H9 (cell line): ENCODE measurements around the gene F5. TPM values are rescaled to one million over a fixed set of nuclear protein-coding genes. Genes with fewer than 3 reads are reported as not detected.

Experiments
- DNase-seq: peaks from one replicate; pipeline ENCODE4 v3.0.0-alpha.2; 2017
- H2AFZ ChIP-seq: one replicate; pipeline ENCODE4 v1.6.1; 2013; ENCODE audit warnings: mild to moderate bottlenecking, low read length, control low read depth, moderate library complexity
- H2AK5ac ChIP-seq: 2 replicates; pipeline ENCODE4 v1.6.1; 2013; ENCODE audit warnings: low read length, control low read depth, mixed read lengths; ENCODE audit not compliant: insufficient read length
- H2BK120ac ChIP-seq: one replicate; pipeline ENCODE4 v1.6.1; 2013; ENCODE audit warnings: low read depth, mild to moderate bottlenecking, low read length, control low read depth, inconsistent platforms; ENCODE audit not compliant: poor library complexity, severe bottlenecking
- H2BK12ac ChIP-seq: 2 replicates; pipeline ENCODE4 v1.6.1; 2013; ENCODE audit warnings: low read length, control low read depth, mixed read lengths, low read depth; ENCODE audit not compliant: insufficient read length
- H2BK15ac ChIP-seq: 2 replicates; pipeline ENCODE4 v1.6.1; 2013; ENCODE audit warnings: low read depth, low read length, control low read depth
- H2BK20ac ChIP-seq: one replicate; pipeline ENCODE4 v1.6.1; 2013; ENCODE audit warnings: low read depth, mild to moderate bottlenecking, low read length, control low read depth, inconsistent platforms; ENCODE audit not compliant: poor library complexity, severe bottlenecking
- H2BK5ac ChIP-seq: 2 replicates; pipeline ENCODE4 v1.6.1; 2013; ENCODE audit warnings: low read length, control low read depth, mixed read lengths; ENCODE audit not compliant: insufficient read length
- H3K14ac ChIP-seq: 2 replicates; pipeline ENCODE4 v1.6.1; 2013; ENCODE audit warnings: low read length, control low read depth; ENCODE audit not compliant: insufficient read depth
- H3K18ac ChIP-seq: 2 replicates; pipeline ENCODE4 v1.6.1; 2013; ENCODE audit warnings: low read depth, mild to moderate bottlenecking, mixed read lengths, low read length, control low read depth; ENCODE audit not compliant: insufficient read length
- H3K23ac ChIP-seq: 2 replicates; pipeline ENCODE4 v1.6.1; 2013; ENCODE audit warnings: low read length, control low read depth, mixed read lengths, low read depth; ENCODE audit not compliant: insufficient read length
- H3K23me2 ChIP-seq: 2 replicates; pipeline ENCODE4 v1.6.1; 2013; ENCODE audit warnings: low read depth, mild to moderate bottlenecking, mixed read lengths, low read length, control low read depth; ENCODE audit not compliant: insufficient read length, poor library complexity, severe bottlenecking
- H3K27ac ChIP-seq: 2 replicates; pipeline ENCODE4 v1.5.1; 2013; ENCODE audit warnings: low read length, control low read depth, mixed read lengths, low read depth; ENCODE audit not compliant: insufficient read length
- H3K27me3 ChIP-seq: 2 replicates; pipeline ENCODE4 v1.6.1; 2013; ENCODE audit warnings: low read length, control low read depth, inconsistent platforms; ENCODE audit not compliant: insufficient read depth
- H3K4ac ChIP-seq: 2 replicates; pipeline ENCODE4 v1.6.1; 2013; ENCODE audit warnings: low read depth, mild to moderate bottlenecking, control low read depth, inconsistent platforms, low read length, moderate library complexity
- H3K4me1 ChIP-seq: 2 replicates; pipeline ENCODE4 v1.6.1; 2013; ENCODE audit warnings: low read length, control low read depth, inconsistent platforms; ENCODE audit not compliant: insufficient read depth
- H3K4me2 ChIP-seq: 2 replicates; pipeline ENCODE4 v1.6.1; 2013; ENCODE audit warnings: low read length, control low read depth, mixed read lengths; ENCODE audit not compliant: insufficient read length, insufficient read depth
- H3K56ac ChIP-seq: 2 replicates; pipeline ENCODE4 v1.6.1; 2013; ENCODE audit warnings: low read depth, mild to moderate bottlenecking, mixed read lengths, low read length, control low read depth; ENCODE audit not compliant: insufficient read length
- H3K79me1 ChIP-seq: 2 replicates; pipeline ENCODE4 v1.6.1; 2013; ENCODE audit warnings: low read depth, mild to moderate bottlenecking, moderate library complexity, low read length, control low read depth, inconsistent platforms; ENCODE audit not compliant: insufficient read depth, poor library complexity, severe bottlenecking
- H3K79me2 ChIP-seq: 2 replicates; pipeline ENCODE4 v1.6.1; 2013; ENCODE audit warnings: low read length, control low read depth, inconsistent platforms; ENCODE audit not compliant: insufficient read depth
- H3K9ac ChIP-seq: 2 replicates; pipeline ENCODE4 v1.6.1; 2013; ENCODE audit warnings: low read length, control low read depth, mixed read lengths; ENCODE audit not compliant: insufficient read length; ENCODE audit errors: extremely low read depth
- H3K9me3 ChIP-seq: one replicate; pipeline ENCODE4 v1.6.1; 2013; ENCODE audit warnings: low read depth, low read length, inconsistent platforms; ENCODE audit not compliant: control insufficient read depth
- H3T11ph ChIP-seq: one replicate; pipeline ENCODE4 v1.6.1; 2013; ENCODE audit warnings: mild to moderate bottlenecking, low read length, control low read depth, inconsistent platforms
- H4K20me1 ChIP-seq: one replicate; pipeline ENCODE4 v1.6.1; 2013; ENCODE audit not compliant: control insufficient read depth, insufficient read length, insufficient read depth
- H4K5ac ChIP-seq: 2 replicates; pipeline ENCODE4 v1.6.1; 2013; ENCODE audit warnings: low read depth, mild to moderate bottlenecking, mixed read lengths, low read length, control low read depth; ENCODE audit not compliant: insufficient read length
- H4K8ac ChIP-seq: replicated peaks from 2 replicates; pipeline ENCODE4 v1.6.1; 2013; ENCODE audit warnings: low read length, control low read depth, mixed read lengths, low read depth; ENCODE audit not compliant: insufficient read length
- H4K91ac ChIP-seq: 2 replicates; pipeline ENCODE4 v1.6.1; 2013; ENCODE audit warnings: low read depth, mild to moderate bottlenecking, moderate library complexity, mixed read lengths, low read length, control low read depth; ENCODE audit not compliant: insufficient read length
- H3K27ac Mint-ChIP-seq, 3 experiments: 2 replicates in 2 of 3; 3 replicates in 1 of 3; pipeline ENCODE4 v1.8.0; 2020 to 2021; ENCODE audit warnings: mixed read lengths in 3 of 3, mild to moderate bottlenecking in 1 of 3, moderate library complexity in 1 of 3
- H3K27me3 Mint-ChIP-seq: 2 replicates; pipeline ENCODE4 v1.8.0; 2021; ENCODE audit warnings: low read depth, mild to moderate bottlenecking, moderate library complexity, mixed read lengths
- H3K36me3 Mint-ChIP-seq, 3 experiments: 2 replicates in 2 of 3; 3 replicates in 1 of 3; pipeline ENCODE4 v1.8.0; 2020 to 2021; ENCODE audit warnings: low read depth in 3 of 3, mixed read lengths in 3 of 3; ENCODE audit not compliant: insufficient read depth in 1 of 3
- H3K4me1 Mint-ChIP-seq, 2 experiments: 2 replicates each; pipeline ENCODE4 v1.8.0; 2020; ENCODE audit warnings: mixed read lengths in 2 of 2
- H3K4me3 Mint-ChIP-seq, 2 experiments: 2 replicates in 1 of 2; 3 replicates in 1 of 2; pipeline ENCODE4 v1.8.0; 2020 to 2021; ENCODE audit warnings: mild to moderate bottlenecking in 2 of 2, mixed read lengths in 2 of 2, moderate library complexity in 1 of 2
- H3K9me3 Mint-ChIP-seq, 2 experiments: 2 replicates in 1 of 2; 3 replicates in 1 of 2; pipeline ENCODE4 v1.8.0; 2020; ENCODE audit warnings: mild to moderate bottlenecking in 2 of 2, mixed read lengths in 2 of 2, moderate library complexity in 1 of 2
- WGBS: extraction: QIAGEN DNeasy Blood & Tissue Kit; methylation state at CpG from one replicate; pipeline ENCODE4 v1.1.7; 2013; ENCODE audit warnings: missing lambda C conversion rate, low lambda C conversion rate, mixed read lengths; ENCODE audit not compliant: insufficient read length; ENCODE audit errors: extremely low coverage; 5-methylcytosine and 5-hydroxymethylcytosine counted together
- total RNA-seq: library from RNA; stranded (reverse); gene quantifications from 2 replicates; pipeline ENCODE4 v1.2.1, GENCODE V29; 2021
- TF ChIP-seq, protein P1 (sequence below): fragments of 200-600 bp; sonication (generic); conservative IDR thresholded peaks from 3 replicates; pipeline ENCODE4 v1.8.0; 2021; ENCODE audit warnings: antibody characterized with exemption, mild to moderate bottlenecking

The F5 gene
- total RNA-seq, 1 experiment from 2014 or later = 0.04 TPM

DNA sequence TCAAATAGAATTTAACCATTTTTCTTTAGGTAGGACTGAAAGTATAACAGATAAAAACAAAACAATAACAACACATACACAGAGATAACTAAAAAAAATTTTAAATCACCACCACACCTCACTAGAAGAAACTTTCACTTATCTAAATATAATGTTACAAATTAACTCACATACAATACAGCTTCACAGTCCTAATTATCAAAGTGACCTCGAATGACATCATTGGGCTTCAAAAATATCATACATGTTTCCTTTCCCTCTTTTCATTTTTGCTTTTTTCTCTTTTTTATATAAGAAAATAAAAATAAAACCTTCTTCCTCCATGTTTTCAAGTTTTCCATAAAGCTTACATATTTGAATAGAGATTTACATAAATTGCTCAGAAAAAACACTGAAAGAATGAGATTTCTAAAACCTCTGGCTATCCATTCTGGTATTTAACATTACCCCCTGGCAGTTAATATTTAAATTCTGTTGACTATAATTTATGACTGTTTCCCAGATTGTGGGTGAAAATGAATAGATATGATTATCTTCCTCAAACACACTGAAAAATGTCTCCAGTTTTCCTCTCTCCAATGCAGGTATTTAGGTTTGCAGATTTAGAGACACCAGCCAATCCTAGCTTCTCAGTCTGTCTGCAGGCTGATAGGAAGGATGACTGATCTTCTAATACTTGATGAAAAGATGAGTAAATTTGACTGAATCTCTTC is 60.0 kb downstream of the F5 start:
- H3K27ac Mint-ChIP-seq = no peak overlapping the region
- no peak overlapping the region for H3K18ac ChIP-seq
- TF ChIP-seq, protein P1, sequence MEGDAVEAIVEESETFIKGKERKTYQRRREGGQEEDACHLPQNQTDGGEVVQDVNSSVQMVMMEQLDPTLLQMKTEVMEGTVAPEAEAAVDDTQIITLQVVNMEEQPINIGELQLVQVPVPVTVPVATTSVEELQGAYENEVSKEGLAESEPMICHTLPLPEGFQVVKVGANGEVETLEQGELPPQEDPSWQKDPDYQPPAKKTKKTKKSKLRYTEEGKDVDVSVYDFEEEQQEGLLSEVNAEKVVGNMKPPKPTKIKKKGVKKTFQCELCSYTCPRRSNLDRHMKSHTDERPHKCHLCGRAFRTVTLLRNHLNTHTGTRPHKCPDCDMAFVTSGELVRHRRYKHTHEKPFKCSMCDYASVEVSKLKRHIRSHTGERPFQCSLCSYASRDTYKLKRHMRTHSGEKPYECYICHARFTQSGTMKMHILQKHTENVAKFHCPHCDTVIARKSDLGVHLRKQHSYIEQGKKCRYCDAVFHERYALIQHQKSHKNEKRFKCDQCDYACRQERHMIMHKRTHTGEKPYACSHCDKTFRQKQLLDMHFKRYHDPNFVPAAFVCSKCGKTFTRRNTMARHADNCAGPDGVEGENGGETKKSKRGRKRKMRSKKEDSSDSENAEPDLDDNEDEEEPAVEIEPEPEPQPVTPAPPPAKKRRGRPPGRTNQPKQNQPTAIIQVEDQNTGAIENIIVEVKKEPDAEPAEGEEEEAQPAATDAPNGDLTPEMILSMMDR = no peak
- no peaks in the 10 kb centered on the region for H4K20me1 ChIP-seq
- H2AFZ ChIP-seq = no peak overlapping the region
- no peak overlapping the region for H3K56ac ChIP-seq
- no peak overlapping the region for H4K8ac ChIP-seq
- H3K9ac ChIP-seq = no peak overlapping the region
- no peak overlapping the region for H3K27ac ChIP-seq
- H3K9me3 Mint-ChIP-seq = no peaks in the 10 kb centered on the region
- no peaks in the 10 kb centered on the region for H3K23me2 ChIP-seq
- H3K27me3 ChIP-seq = no peaks in the 10 kb centered on the region
- H3K79me1 ChIP-seq = no peaks in the 10 kb centered on the region
- no peaks in the 10 kb centered on the region for H3K36me3 Mint-ChIP-seq
- H3K4me1 Mint-ChIP-seq = peaks cover 27 to 42% of the 10 kb centered on the region in 2 experiments
- H2BK15ac ChIP-seq = no peak overlapping the region
- no peak overlapping the region for H3K4ac ChIP-seq
- H3K4me2 ChIP-seq = no peak overlapping the region
- no peak overlapping the region for H4K91ac ChIP-seq
- no peak for DNase-seq
- H2BK20ac ChIP-seq = no peak overlapping the region
- peaks cover 6% of the 10 kb centered on the region; the same call in 1 of the 2 replicates for H3K4me1 ChIP-seq
- H3K14ac ChIP-seq = no peak overlapping the region
- H2BK5ac ChIP-seq = no peak overlapping the region
- no peak overlapping the region for H4K5ac ChIP-seq
- WGBS = no CpG with 5 or more reads among the region's 1 CpG
- no peaks in the 10 kb centered on the region for H3K79me2 ChIP-seq
- no peak overlapping the region for H3T11ph ChIP-seq
- H3K9me3 ChIP-seq = no peaks in the 10 kb centered on the region
- H3K4me3 Mint-ChIP-seq = no peak overlapping the region
- H3K27me3 Mint-ChIP-seq = no peaks in the 10 kb centered on the region
- no peak overlapping the region for H2AK5ac ChIP-seq
- H3K23ac ChIP-seq = no peak overlapping the region
- H2BK12ac ChIP-seq = no peak overlapping the region
- no peak overlapping the region for H2BK120ac ChIP-seq
